NCI-H2196 treated with DMSO at 0.1 percent for 48 hours (cell line): ENCODE data around the gene PDGFC.
A peak's percentile ranks its signal among the peaks of the same experiment; 100 is the strongest.

Experiments used
- DNase-seq: peaks from one replicate; lab custom pipeline; 2025; ENCODE audit not compliant: unreplicated experiment; lab: John Stamatoyannopoulos, UW

Gene PDGFC

GRCh38 chr4:156837625-156838345, 133.8 kb downstream of the PDGFC start:
- DNase-seq = no peak

DNA sequence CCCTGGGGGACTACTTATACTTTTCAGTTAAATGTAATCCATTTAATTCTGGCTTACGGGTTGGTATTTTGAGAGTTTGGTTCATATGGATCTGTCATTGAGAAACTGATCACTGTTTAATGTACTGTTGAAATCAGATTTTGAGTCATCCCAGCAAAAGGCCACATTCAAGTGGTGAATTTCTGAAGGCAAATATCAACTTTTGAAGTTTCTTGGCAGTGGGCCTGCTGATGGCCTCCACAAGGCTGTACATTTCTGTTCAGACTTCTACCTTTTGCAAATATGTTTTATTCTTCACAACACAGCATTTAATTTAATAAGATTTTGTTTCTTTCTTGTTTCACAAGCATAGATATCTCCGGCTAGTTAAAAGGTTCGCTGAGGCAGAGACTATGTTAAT, 138.7 kb downstream of the PDGFC start:
- no peak for DNase-seq

DNA sequence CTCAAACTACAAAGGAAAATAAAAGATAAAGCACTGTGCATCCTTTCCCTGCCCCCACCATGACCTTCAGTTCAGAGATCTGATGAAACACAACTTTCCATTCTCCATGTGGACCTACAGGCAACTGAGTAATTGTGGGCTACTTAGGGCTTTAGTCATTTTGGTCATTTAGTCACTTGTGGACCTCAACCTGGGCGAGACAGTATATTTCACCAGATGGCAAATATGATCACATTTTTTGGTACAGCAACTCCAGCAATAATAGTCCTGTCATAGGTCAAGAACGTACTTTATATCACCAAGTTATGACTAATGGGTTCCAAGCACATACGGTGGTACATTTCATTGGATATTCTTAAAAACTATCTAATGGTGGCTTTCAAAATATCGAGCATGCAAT, 141.2 kb downstream of the PDGFC start:
- no peak for DNase-seq

DNA sequence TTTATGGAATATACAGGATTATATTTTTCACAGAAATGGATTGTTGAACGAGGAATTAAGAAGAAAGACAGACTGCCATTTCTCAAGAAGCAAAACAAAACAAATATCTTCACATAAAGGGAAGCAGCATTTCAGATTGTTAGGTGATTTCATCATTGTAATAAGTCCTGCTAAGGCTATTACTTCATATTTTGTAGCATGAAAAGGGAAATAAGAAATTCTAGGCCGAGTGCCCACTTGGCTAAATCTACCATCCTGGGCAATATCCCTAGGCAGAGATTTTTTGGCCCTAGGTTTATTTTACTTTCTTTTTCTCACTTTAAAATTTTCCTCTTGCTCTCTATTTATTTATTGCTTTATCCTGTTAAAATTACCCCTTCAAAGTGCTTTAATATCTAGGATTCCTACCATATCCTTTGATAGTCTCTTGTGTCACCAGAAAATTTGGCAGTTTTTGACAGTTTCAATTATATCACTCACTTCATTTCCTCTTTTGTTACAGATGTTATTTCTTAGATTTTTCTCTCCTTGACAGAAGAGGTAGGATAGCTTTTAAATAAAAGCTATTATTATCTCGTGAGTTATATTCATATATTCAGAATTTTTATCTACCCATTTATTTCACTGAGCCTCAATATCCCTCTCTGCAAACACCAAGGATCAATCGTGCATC, 142.3 kb downstream of the PDGFC start:
- no peak for DNase-seq

GRCh38 chr4:156827519-156827918, 144.1 kb downstream of the PDGFC start:
- no peak for DNase-seq

DNA sequence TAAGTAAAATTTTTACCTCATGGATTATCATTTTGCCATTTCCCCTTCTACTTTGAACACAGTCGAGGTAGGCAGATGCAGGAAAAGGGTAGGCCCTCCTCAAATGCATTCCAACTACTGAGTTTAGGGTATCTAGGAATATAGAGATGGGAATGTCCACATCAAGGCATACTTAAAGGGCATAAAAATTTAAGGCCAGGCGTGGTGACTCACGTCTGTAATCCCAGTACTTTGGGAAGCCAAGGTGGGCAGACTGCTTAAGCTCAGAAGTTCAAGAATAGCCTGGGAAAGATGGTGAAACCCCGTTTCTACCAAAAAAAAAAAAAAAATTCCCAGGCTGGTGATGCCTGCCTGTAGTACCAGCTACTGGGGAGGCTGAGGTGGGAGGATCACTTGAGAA, 146.5 kb downstream of the PDGFC start:
- DNase-seq = no peak

GRCh38 chr4:156824451-156825060, 147.0 kb downstream of the PDGFC start:
- DNase-seq = no peak

DNA sequence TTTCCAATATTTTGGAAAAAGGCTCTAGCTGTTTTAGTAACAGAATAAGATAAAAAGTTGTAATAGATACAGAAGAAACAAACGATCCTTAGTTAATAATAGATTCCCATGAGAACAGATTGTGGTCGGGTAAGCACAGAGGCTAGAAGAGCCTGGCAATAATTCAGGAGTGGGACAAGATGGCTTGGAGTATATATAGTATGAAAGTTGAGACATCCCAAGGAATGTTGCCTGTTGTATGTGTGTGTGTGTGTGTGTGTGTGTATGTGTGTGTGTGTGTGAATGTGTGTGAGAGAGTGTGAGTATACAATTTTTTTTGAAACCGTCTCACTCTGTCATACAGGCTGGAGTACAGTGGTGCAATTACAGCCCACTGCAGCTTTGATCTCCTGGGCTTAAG, 150.7 kb downstream of the PDGFC start:
- DNase-seq = no peak

DNA sequence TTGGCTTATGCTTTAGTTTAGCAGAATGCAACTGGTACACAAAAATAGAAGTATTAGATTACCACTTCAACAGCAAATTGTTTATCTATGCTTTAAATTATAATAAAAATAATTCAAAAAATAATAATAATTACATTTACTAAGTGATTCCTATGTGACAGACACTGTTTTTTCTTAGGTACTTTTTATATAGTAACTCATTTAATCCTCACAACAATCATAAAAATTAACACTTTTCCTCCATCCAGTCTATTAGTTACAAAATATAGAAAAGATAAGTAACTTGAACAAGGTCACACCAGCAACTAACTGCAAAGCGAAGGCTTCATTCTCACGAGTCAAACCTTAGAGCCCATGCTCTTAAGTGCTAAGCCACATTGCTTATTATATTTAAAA, 155.2 kb downstream of the PDGFC start:
- DNase-seq = no peak

DNA sequence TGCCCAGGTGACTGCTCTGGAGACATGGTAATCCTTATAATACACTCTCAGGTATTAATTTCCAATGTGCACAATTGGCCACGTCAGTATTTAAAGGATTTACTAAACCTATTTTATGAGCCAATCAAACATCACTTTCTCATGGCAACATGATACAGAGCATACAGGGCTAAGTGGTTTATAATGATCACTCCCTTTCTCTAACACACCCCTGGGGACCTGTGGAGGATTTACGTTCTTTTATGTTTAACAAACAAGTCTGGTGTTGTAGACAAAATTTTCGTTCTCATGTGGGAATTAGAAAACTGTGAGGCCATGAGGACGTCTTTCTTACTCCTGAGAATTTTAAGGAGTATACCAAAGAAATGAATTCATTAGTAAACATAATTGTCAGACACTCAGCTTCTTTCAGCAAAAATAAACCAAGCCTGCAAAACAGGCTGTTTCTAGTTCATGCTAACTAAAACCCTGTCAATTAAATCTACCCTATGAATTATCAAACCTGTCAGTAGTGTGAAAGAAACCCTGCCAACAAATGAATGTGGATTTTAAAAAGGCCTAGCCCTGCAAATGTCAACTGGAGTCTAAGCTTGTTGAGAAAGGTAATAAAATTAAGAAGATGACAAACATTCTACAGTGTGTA, 155.8 kb downstream of the PDGFC start:
- peak; percentile 7 for DNase-seq

GRCh38 chr4:156811963-156812362, 159.6 kb downstream of the PDGFC start:
- no peak for DNase-seq

DNA sequence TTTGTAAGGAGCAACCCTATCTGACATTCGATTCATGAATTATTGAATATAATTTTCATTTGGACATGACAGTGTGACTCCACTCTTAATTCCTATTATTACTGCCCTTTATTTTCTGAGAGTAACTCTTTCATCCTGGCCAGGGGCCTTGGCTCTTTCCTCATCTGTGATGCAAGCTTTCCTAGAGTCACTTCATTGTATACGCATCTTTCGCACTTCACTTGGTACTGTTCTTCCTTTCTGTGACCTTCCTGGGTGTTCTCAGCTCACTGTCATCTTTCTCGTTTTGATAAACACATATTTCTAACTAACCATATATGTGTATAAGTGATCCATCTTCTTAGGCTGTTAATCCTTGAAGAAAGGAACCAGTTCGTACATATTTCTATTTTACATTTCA, 160.3 kb downstream of the PDGFC start:
- DNase-seq = no peak

DNA sequence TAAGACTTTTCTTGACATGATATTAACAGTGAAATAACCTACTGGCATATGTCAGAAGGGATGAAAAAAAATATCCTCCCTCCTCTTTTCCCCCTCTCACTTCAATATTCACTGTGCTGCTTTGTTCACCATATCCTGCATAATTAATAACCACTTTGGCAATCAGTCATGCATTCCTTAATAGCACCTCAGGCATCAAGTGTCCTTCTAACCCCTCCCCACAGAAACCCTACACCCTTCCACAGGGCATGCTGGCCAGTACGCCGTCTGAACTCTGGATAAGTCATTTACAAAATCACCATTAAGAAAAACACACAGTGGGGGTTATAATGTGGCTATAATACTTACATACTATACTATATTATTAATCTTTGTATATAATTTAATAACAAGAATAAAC, 165.9 kb downstream of the PDGFC start:
- no peak for DNase-seq

- no peak for DNase-seq
These were observed 168.5 kb downstream of the PDGFC start for GRCh38 chr4:156803056-156803455.

DNA sequence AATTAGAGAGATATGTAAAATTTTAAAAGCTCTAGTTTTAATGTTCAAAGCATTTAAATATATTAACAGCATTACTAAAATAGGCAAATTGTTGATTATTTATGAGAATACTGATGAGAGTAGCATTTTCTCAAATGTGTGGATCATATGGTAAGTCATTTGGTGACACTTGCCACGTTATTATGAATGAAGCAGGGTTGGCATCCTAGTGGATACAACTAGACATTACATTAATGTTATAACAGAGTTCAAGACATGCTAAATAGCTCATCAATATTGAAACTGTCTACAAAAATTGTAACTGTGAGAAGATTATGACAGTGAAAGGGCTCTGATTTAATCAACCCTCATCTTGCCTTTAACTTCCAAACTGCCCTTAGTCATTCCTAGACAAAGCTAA, 171.1 kb downstream of the PDGFC start:
- no peak for DNase-seq

DNA sequence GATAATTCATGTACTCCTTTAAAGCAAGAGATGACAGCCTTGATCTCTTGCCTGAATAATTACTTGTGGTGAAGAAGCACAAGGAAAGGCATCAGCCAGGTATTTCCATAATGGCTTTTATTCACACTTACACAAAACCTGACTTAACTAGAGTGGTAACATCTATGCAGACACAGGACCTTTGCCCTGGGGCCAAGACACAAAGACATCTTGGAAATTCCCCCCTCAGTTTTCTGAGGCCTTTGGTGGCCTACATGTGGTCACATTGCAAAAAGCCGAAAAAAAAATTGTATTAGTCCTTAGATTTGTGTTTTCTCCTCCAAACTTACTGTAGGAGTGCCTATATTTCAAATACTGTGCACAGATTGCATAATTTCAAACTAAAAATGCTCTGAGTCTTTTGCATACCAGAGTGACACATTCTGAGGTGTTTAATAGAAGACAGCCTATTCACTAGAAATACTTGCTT, 172.4 kb downstream of the PDGFC start:
- DNase-seq = no peak

GRCh38 chr4:156798438-156798837, 173.2 kb downstream of the PDGFC start:
- DNase-seq = no peak

GRCh38 chr4:156797206-156797605, 174.4 kb downstream of the PDGFC start:
- no peak for DNase-seq

- no peak for DNase-seq
These were observed 175.9 kb downstream of the PDGFC start for GRCh38 chr4:156795727-156796126.

DNA sequence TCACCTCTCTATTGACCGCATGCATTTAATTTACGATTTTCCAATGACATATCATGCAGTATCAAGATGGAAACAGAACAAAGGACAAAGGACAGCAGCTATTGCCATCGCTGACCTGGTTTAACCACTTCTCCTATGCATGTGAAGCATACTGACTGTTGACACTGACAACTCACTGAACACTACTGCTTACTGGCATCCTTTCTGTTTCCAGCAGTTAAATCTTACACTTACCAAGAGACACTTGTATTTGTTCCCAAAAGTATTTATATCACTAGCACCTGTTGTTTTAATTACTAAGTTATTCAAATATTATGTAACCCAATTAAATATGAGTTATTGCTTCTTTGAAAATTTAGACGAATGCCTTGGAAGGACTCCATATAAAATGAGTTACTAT, 176.7 kb downstream of the PDGFC start:
- DNase-seq = no peak

DNA sequence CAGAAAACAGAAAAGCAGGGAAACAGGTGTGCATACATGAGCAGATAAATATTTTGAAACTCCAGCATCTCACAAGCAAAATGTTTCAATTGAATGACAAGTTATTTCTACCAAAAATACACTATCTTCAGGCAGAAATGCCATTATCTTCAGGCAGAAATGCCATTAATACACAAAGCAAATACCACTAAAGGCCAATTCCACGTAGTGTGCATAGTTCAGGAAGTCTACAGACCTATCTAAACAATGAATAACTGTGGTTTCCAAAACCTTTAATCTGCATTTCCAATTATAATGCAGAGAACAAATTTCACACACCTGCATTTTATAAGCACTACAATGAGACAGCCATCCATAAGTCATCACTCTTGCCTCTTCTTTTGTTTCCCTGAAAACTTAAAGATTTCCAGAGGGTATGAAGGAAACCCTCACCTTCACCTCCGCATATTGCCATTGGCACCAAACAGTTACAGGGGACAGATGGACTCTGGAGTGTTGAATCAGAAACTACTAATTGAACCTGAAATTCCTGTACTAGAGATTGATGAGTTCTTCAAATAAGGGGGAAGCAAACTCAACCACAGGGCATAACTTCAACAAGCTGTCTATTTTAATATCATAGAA, 179.0 kb downstream of the PDGFC start:
- no peak for DNase-seq
